ENCODE results near the gene TBC1D21. TPM values are rescaled to one million over a fixed set of nuclear protein-coding genes. Genes with fewer than 3 reads are reported as not detected.

The TBC1D21 gene
- total and polyA plus RNA-seq, 9 of the 15 experiments (the other 6 are each of a cell fraction or from before 2014, with no cell fraction given) = not detected

GRCh38 chr15:73879426-73879825 lies 6.1 kb downstream of the TBC1D21 start:
- H3K9me1 ChIP-seq (ENCODE audit: control insufficient read depth, insufficient read depth, low read length) = no peaks in the 10 kb centered on the region
- H3K27ac ChIP-seq (ENCODE audit: extremely low read depth, low read depth, low read length) = no peak overlapping the region
- FAIRE-seq (no peak), ATAC-seq (no peak), DNase-seq (ENCODE audit: extremely low read depth in 1 of 4, low spot score in 3 of 4) (no peak)
- H3K27me3 ChIP-seq (ENCODE audit: control insufficient read depth in 2 of 2, insufficient read depth in 2 of 2, low read length in 2 of 2) = peaks cover 2 to 17% of the 10 kb centered on the region in 2 experiments
- in situ Hi-C loops (cut with MboI) = no loop called here
- H3K36me3 ChIP-seq (ENCODE audit: control insufficient read depth, insufficient read depth, low read length) = no peaks in the 10 kb centered on the region
- H3K9me3 ChIP-seq (replicated peaks; ENCODE audit: control insufficient read depth, insufficient read depth, low read depth, low read length) = no peaks in the 10 kb centered on the region
- BruUV-seq (replicated peaks) = no TSS peak
- TF ChIP-seq NFYB (IDR thresholded peaks at IDR 0.05; ENCODE audit: extremely low read depth, insufficient read length) (no peak), GMEB1 (CRISPR knock-in tag; IDR thresholded peaks at IDR 0.05) (no peak), ZNF277 (CRISPR knock-in tag; IDR thresholded peaks at IDR 0.05; ENCODE audit: borderline replicate concordance) (no peak), CTBP1 (IDR thresholded peaks at IDR 0.05; ENCODE audit: borderline replicate concordance) (no peak)
- no peaks in the 10 kb centered on the region for H3K79me2 ChIP-seq (ENCODE audit: control insufficient read depth, insufficient read depth, low read length)
- no peak overlapping the region for H3K9ac ChIP-seq (ENCODE audit: insufficient read depth in 1 of 2, low read depth in 2 of 2, low read length in 2 of 2)
- H3K4me1 ChIP-seq (replicated peaks in 1 of 2; ENCODE audit: control insufficient read depth in 2 of 2, insufficient read depth in 2 of 2, low read length in 2 of 2) = no peaks in the 10 kb centered on the region
- intact Hi-C loops (cut with micrococcal nuclease) = no loop called here
- H3K4me3 ChIP-seq = no peak overlapping the region
- ChIA-PET POLR2A (no interaction called here), CTCF (ENCODE audit: low intra/inter-chr PET ratio) (interaction anchor here (0.6 kb wide), 1 partner anchor 388 kb away, joined by 3 read pairs; no protein-coding TSS in a partner anchor)
- no peak overlapping the region for H2AFZ ChIP-seq (ENCODE audit: low read depth, low read length)
- WGBS (ENCODE audit: insufficient coverage, low coverage, missing lambda C conversion rate) = 0% methylated on average over 3 of the region's 3 CpGs
- H3K4me2 ChIP-seq (ENCODE audit: insufficient read depth, low read length) = no peak overlapping the region
- H4K20me1 ChIP-seq (replicated peaks; ENCODE audit: control insufficient read depth, insufficient read depth, low read length) = no peaks in the 10 kb centered on the region

Measured in K562 (cell line).